CD4-positive, CD25-positive, alpha-beta regulatory T cell (primary cell): ENCODE data around the gene MRPS9. TPM values are rescaled to one million over a fixed set of nuclear protein-coding genes. Genes with fewer than 3 reads are reported as not detected.

Experiments used
- ATAC-seq, 2 donors: fragments of 150-1000 bp; cut with Tn5 transposase; one replicate each; pipeline ENCODE4 v1.10.0; 2021; ENCODE audit warnings: low read depth in 2 of 2, moderate number of reproducible peaks in 2 of 2, moderate library complexity in 1 of 2
- DNase-seq, 3 donors: peaks; one replicate each; pipeline versions ENCODE4 v3.0.0 to v3.0.0-alpha.2; 2012 to 2022; ENCODE audit warnings: mixed read lengths in 1 of 3
- H3K27ac ChIP-seq: one replicate; pipeline ENCODE4 v1.7.0; 2013; ENCODE audit warnings: mild to moderate bottlenecking, low read length; ENCODE audit not compliant: insufficient read depth, poor library complexity, severe bottlenecking
- H3K27me3 ChIP-seq: one replicate; pipeline ENCODE4 v1.7.0; 2013; ENCODE audit warnings: low read length; ENCODE audit not compliant: control insufficient read depth, insufficient read depth
- H3K36me3 ChIP-seq: one replicate; pipeline ENCODE4 v1.7.0; 2013; ENCODE audit warnings: mild to moderate bottlenecking, low read length, moderate library complexity; ENCODE audit not compliant: control insufficient read depth, insufficient read depth
- H3K4me1 ChIP-seq: 2 replicates; pipeline ENCODE4 v1.7.0; 2013; ENCODE audit warnings: mild to moderate bottlenecking, low read length; ENCODE audit not compliant: insufficient read depth, control insufficient read depth, poor library complexity, severe bottlenecking
- H3K4me3 ChIP-seq: one replicate; pipeline ENCODE4 v1.7.0; 2013; ENCODE audit warnings: low read depth, mild to moderate bottlenecking, low read length, moderate library complexity
- H3K9me3 ChIP-seq, 2 experiments: 1 replicate in 1 of 2; 2 replicates in 1 of 2; pipeline ENCODE4 v1.7.0; 2013; ENCODE audit warnings: low read length in 2 of 2, mild to moderate bottlenecking in 1 of 2, moderate library complexity in 1 of 2; ENCODE audit not compliant: control insufficient read depth in 2 of 2
- H3K27ac Mint-ChIP-seq, 3 donors: one replicate each; pipeline ENCODE4 v1.8.0; 2020 to 2022; ENCODE audit warnings: mild to moderate bottlenecking in 3 of 3, mixed read lengths in 3 of 3, moderate library complexity in 2 of 3
- H3K27me3 Mint-ChIP-seq: one replicate; pipeline ENCODE4 v1.8.0; 2022; ENCODE audit warnings: mild to moderate bottlenecking, mixed read lengths
- H3K36me3 Mint-ChIP-seq: one replicate; pipeline ENCODE4 v1.8.0; 2020; ENCODE audit warnings: mixed read lengths
- H3K4me1 Mint-ChIP-seq, 4 donors: one replicate each; pipeline ENCODE4 v1.8.0; 2020 to 2022; ENCODE audit warnings: mixed read lengths in 4 of 4, mild to moderate bottlenecking in 1 of 4
- H3K4me3 Mint-ChIP-seq, 4 donors: one replicate each; pipeline ENCODE4 v1.8.0; 2020 to 2022; ENCODE audit warnings: mild to moderate bottlenecking in 4 of 4, mixed read lengths in 4 of 4, moderate library complexity in 3 of 4
- H3K9me3 Mint-ChIP-seq, 7 donors: one replicate each; pipeline ENCODE4 v1.8.0; 2020 to 2022; ENCODE audit warnings: mixed read lengths in 7 of 7, mild to moderate bottlenecking in 3 of 7, moderate library complexity in 2 of 7
- polyA plus RNA-seq, 4 donors: library from polyadenylated mRNA; unstranded; fragments of 300-500 nt; fragmentation: Illumina TruSeq; gene quantifications; one replicate each; pipeline ENCODE4 v1.2.3, GENCODE V29; 2021
- total RNA-seq: library from RNA; stranded (reverse); gene quantifications from one replicate; pipeline ENCODE4 v1.2.3, GENCODE V29; 2022

Gene MRPS9
- total and polyA plus RNA-seq, 5 donors from 2014 or later, result 13.2 to 39.6 (median 32.2) TPM

GRCh38 chr2:105144152-105144940 lies 106.5 kb downstream of the MRPS9 start:
- no peaks in the 10 kb centered on the region for H3K9me3 ChIP-seq
- H3K4me1 Mint-ChIP-seq, result peaks cover 0 to 12% (median 5%) of the 10 kb centered on the region in 4 donors
- no peaks in the 10 kb centered on the region for H3K36me3 Mint-ChIP-seq
- no peak overlapping the region for H3K27ac ChIP-seq
- no peaks in the 10 kb centered on the region for H3K36me3 ChIP-seq
- DNase-seq (no peak), ATAC-seq (no peak)
- no peak overlapping the region for H3K27ac Mint-ChIP-seq
- peaks cover 26% of the 10 kb centered on the region for H3K27me3 ChIP-seq
- peaks cover 0 to 1% (median 0%) of the 10 kb centered on the region in 7 donors for H3K9me3 Mint-ChIP-seq
- H3K27me3 Mint-ChIP-seq, result peaks cover 77% of the 10 kb centered on the region
- H3K4me1 ChIP-seq, result peaks cover 3% of the 10 kb centered on the region
- H3K4me3 ChIP-seq, result no peak overlapping the region
- peak overlapping the region; percentile 0 to 84 (median 38) for H3K4me3 Mint-ChIP-seq

GRCh38 chr2:105144941-105145300 lies 107.1 kb downstream of the MRPS9 start:
- Mint-ChIP-seq H3K4me1 (peaks cover 0 to 12% (median 5%) of the 10 kb centered on the region in 4 donors), H3K4me3 (peak overlapping the region; percentile 0 to 84 (median 38)), H3K36me3 (no peaks in the 10 kb centered on the region), H3K9me3 (peaks cover 0 to 2% (median 0%) of the 10 kb centered on the region in 7 donors), H3K27ac (no peak overlapping the region), H3K27me3 (peaks cover 73% of the 10 kb centered on the region)
- Histone ChIP-seq H3K9me3 (no peaks in the 10 kb centered on the region), H3K4me1 (peaks cover 3% of the 10 kb centered on the region), H3K27me3 (peaks cover 26% of the 10 kb centered on the region), H3K27ac (no peak overlapping the region), H3K4me3 (no peak overlapping the region), H3K36me3 (no peaks in the 10 kb centered on the region)
- DNase-seq (peak in 1 of 3 donors; percentile 3), ATAC-seq (no peak)

- Histone ChIP-seq H3K4me1 (peaks cover 3% of the 10 kb centered on the region), H3K9me3 (no peaks in the 10 kb centered on the region), H3K27me3 (peaks cover 28% of the 10 kb centered on the region), H3K4me3 (no peak overlapping the region), H3K36me3 (no peaks in the 10 kb centered on the region), H3K27ac (no peak overlapping the region)
- H3K36me3 Mint-ChIP-seq, result no peaks in the 10 kb centered on the region
- ATAC-seq (no peak), DNase-seq (no peak)
- no peak overlapping the region for H3K4me3 Mint-ChIP-seq
- peaks cover 45% of the 10 kb centered on the region for H3K27me3 Mint-ChIP-seq
- no peak overlapping the region for H3K27ac Mint-ChIP-seq
- peaks cover 0 to 6% (median 5%) of the 10 kb centered on the region in 4 donors for H3K4me1 Mint-ChIP-seq
- peaks cover 0 to 5% (median 0%) of the 10 kb centered on the region in 7 donors for H3K9me3 Mint-ChIP-seq
Observed at GRCh38 chr2:105149272-105149671, 111.4 kb downstream of the MRPS9 start.

Other genes with a start within 250 kb of the MRPS9 start
- gene POU3F3, start 184.0 kb upstream of the MRPS9 start, total RNA-seq, result not detected
- not detected for gene POU3F3, start 184.0 kb upstream of the MRPS9 start, polyA plus RNA-seq
- gene GPR45, start 203.7 kb downstream of the MRPS9 start, total RNA-seq, result not detected
- gene GPR45, start 203.7 kb downstream of the MRPS9 start, polyA plus RNA-seq, result not detected